HL-60 (cell line): Measurements from ENCODE around the gene SYT7.

ENCODE experiments used
- GABPA ChIP-seq: IDR thresholded peaks from 2 replicates; pipeline ENCODE4 v1.6.1; 2012; ENCODE audit warnings: low read depth
- POLR2AphosphoS5 ChIP-seq: IDR thresholded peaks from 2 replicates; pipeline ENCODE4 v1.6.1; 2012; ENCODE audit warnings: low read depth
- TF ChIP-seq, protein P1 (sequence below): IDR thresholded peaks from one replicate; pipeline ENCODE4 v1.5.1; 2011; ENCODE audit warnings: low read length, control low read depth, inconsistent platforms; ENCODE audit not compliant: insufficient read depth

DNA sequence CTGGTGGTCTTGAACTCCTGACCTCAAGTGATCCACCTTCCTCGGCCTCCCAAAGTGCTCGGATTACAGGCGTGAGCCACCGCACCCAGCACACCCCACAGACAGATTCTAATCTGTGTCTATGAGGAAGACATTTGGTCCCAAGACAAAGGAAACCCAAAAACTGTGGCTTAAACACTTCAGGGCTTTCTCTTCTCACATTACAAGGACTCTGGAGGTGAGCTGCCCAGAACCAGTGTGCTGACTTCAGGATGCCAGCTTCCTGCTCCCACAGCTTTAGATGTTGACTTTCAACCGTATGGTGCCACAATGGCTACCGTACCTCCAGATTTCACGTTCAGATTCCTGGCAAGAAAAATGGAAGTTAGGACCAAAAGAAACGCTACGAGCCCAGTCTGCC is 32.2 kb upstream of the SYT7 start:
- TF ChIP-seq, protein P1, sequence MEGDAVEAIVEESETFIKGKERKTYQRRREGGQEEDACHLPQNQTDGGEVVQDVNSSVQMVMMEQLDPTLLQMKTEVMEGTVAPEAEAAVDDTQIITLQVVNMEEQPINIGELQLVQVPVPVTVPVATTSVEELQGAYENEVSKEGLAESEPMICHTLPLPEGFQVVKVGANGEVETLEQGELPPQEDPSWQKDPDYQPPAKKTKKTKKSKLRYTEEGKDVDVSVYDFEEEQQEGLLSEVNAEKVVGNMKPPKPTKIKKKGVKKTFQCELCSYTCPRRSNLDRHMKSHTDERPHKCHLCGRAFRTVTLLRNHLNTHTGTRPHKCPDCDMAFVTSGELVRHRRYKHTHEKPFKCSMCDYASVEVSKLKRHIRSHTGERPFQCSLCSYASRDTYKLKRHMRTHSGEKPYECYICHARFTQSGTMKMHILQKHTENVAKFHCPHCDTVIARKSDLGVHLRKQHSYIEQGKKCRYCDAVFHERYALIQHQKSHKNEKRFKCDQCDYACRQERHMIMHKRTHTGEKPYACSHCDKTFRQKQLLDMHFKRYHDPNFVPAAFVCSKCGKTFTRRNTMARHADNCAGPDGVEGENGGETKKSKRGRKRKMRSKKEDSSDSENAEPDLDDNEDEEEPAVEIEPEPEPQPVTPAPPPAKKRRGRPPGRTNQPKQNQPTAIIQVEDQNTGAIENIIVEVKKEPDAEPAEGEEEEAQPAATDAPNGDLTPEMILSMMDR: no peak
- TF ChIP-seq GABPA: no peak
- no peak for TF ChIP-seq POLR2AphosphoS5
